CD4-positive, alpha-beta memory T cell (primary cell): ENCODE data around the gene TBC1D10A. TPM values are rescaled to one million over a fixed set of nuclear protein-coding genes. Genes with fewer than 3 reads are reported as not detected.
A peak's percentile ranks its signal among the peaks of the same experiment; 100 is the strongest.

Source experiments
- CTCF ChIA-PET: fragments of 350-600 bp; sonication (Branson Sonifier 250); formaldehyde crosslinking; loops from one replicate; lab custom pipeline; 2021; ENCODE audit warnings: inconsistent platforms; ENCODE audit not compliant: partially characterized antibody; lab: Charles Lee
- POLR2A ChIA-PET: fragments of 350-600 bp; sonication (Branson Sonifier 250); formaldehyde crosslinking; loops from one replicate; lab custom pipeline; 2021; ENCODE audit not compliant: partially characterized antibody; lab: Charles Lee
- DNase-seq, 5 donors: peaks; one replicate each; pipeline versions ENCODE4 v3.0.0 to v3.0.0-alpha.2; 2020 to 2022; ENCODE audit warnings: mixed read lengths in 1 of 5
- H3K27ac ChIP-seq: one replicate; pipeline ENCODE4 v1.7.0; 2013; ENCODE audit warnings: low read depth, low read length
- H3K27me3 ChIP-seq: 2 replicates; pipeline ENCODE4 v1.7.0; 2013; ENCODE audit warnings: mild to moderate bottlenecking, low read length, moderate library complexity; ENCODE audit not compliant: insufficient read depth
- H3K36me3 ChIP-seq: 2 replicates; pipeline ENCODE4 v1.7.0; 2013; ENCODE audit warnings: mild to moderate bottlenecking, low read length, moderate library complexity; ENCODE audit not compliant: insufficient read depth
- H3K4me1 ChIP-seq: 2 replicates; pipeline ENCODE4 v1.7.0; 2013; ENCODE audit warnings: mild to moderate bottlenecking, low read length, moderate library complexity; ENCODE audit not compliant: insufficient read depth
- H3K4me3 ChIP-seq, 2 donors: one replicate each; pipeline ENCODE4 v1.7.0; 2013; ENCODE audit warnings: low read length in 2 of 2, mild to moderate bottlenecking in 1 of 2
- H3K9me3 ChIP-seq, 2 donors: one replicate each; pipeline ENCODE4 v1.7.0; 2013; ENCODE audit warnings: low read length in 2 of 2, control low read depth in 1 of 2; ENCODE audit not compliant: control insufficient read depth in 1 of 2
- H3K27ac Mint-ChIP-seq, 7 donors: one replicate each; pipeline ENCODE4 v1.8.0; 2020 to 2021; ENCODE audit warnings: mixed read lengths in 7 of 7, mild to moderate bottlenecking in 6 of 7, inconsistent platforms in 3 of 7, moderate library complexity in 3 of 7
- H3K27me3 Mint-ChIP-seq, 2 donors: one replicate each; pipeline ENCODE4 v1.8.0; 2020 to 2021; ENCODE audit warnings: mixed read lengths in 2 of 2
- H3K36me3 Mint-ChIP-seq, 2 donors: one replicate each; pipeline ENCODE4 v1.8.0; 2020 to 2021; ENCODE audit warnings: mixed read lengths in 2 of 2, inconsistent platforms in 1 of 2, mild to moderate bottlenecking in 1 of 2
- H3K4me1 Mint-ChIP-seq, 4 donors: one replicate each; pipeline ENCODE4 v1.8.0; 2020 to 2021; ENCODE audit warnings: mixed read lengths in 4 of 4, mild to moderate bottlenecking in 1 of 4
- H3K4me3 Mint-ChIP-seq, 8 donors: one replicate each; pipeline ENCODE4 v1.8.0; 2020 to 2021; ENCODE audit warnings: mixed read lengths in 8 of 8, mild to moderate bottlenecking in 7 of 8, moderate library complexity in 6 of 8, inconsistent platforms in 3 of 8
- H3K9me3 Mint-ChIP-seq, 8 donors: one replicate each; pipeline ENCODE4 v1.8.0; 2020 to 2021; ENCODE audit warnings: mixed read lengths in 8 of 8, mild to moderate bottlenecking in 5 of 8, inconsistent platforms in 3 of 8, moderate library complexity in 1 of 8
- intact Hi-C: fragments of 100-400 bp; cut with micrococcal nuclease; formaldehyde crosslinking; loops from one replicate; pipeline ENCODE4 v1.15.1; 2023
- polyA plus RNA-seq, 2 donors: library from polyadenylated mRNA; unstranded; fragments of 300-500 nt; fragmentation: Illumina TruSeq; gene quantifications; one replicate each; pipeline ENCODE4 v1.2.3, GENCODE V29; 2021
- total RNA-seq, 2 experiments: library from RNA; stranded (reverse); gene quantifications; one replicate each; pipeline ENCODE4 v1.2.3, GENCODE V29; 2021

Gene TBC1D10A
- total and polyA plus RNA-seq, 4 experiments from 2014 or later, result 60.6 to 76.8 (median 61.9) TPM

GRCh38 chr22:30286813-30287647, 39.7 kb downstream of the TBC1D10A start:
- H3K27ac ChIP-seq, result no peak overlapping the region
- H3K36me3 ChIP-seq, result peaks cover 2% of the 10 kb centered on the region
- no peaks in the 10 kb centered on the region for H3K27me3 Mint-ChIP-seq
- DNase-seq, result peak; percentile 82 to 85 (median 83)
- ChIA-PET POLR2A (interaction anchor here (0.7 to 15.0 kb wide), 16 partner anchors 11 to 183 kb away, joined by 3 to 333 read pairs (median 33); partner anchors contain the start of genes CCDC157, OSM, RNF215 and SF3A1), CTCF (interaction anchor here (0.6 to 11.1 kb wide), 33 partner anchors 8 to 201 kb away, joined by 3 to 392 read pairs (median 8); partner anchors contain the start of genes CCDC157, RNF215, SEC14L2 and SF3A1)
- H3K4me3 Mint-ChIP-seq, result peak overlapping the region in 2 of 8 donors; percentile 29 to 46
- H3K27ac Mint-ChIP-seq, result peak overlapping the region; percentile 22 to 94 (median 70)
- no peak overlapping the region for H3K4me3 ChIP-seq
- H3K27me3 ChIP-seq, result no peaks in the 10 kb centered on the region
- no peaks in the 10 kb centered on the region for H3K9me3 ChIP-seq
- intact Hi-C loops, result loop anchor here (1.0 kb wide), 2 partner anchors 24 to 179 kb away; no protein-coding TSS in a partner anchor
- no peaks in the 10 kb centered on the region for H3K9me3 Mint-ChIP-seq
- H3K4me1 Mint-ChIP-seq, result peaks cover 24 to 60% (median 39%) of the 10 kb centered on the region in 4 donors
- H3K36me3 Mint-ChIP-seq, result peaks cover 10 to 16% of the 10 kb centered on the region in 2 donors
- peaks cover 57% of the 10 kb centered on the region for H3K4me1 ChIP-seq

- H3K27ac Mint-ChIP-seq, result peak overlapping the region in 3 of 7 donors; percentile 22 to 91 (median 71)
- no peaks in the 10 kb centered on the region for H3K9me3 ChIP-seq
- H3K4me1 ChIP-seq, result peaks cover 58% of the 10 kb centered on the region
- H3K36me3 ChIP-seq, result no peaks in the 10 kb centered on the region
- H3K27me3 Mint-ChIP-seq, result no peaks in the 10 kb centered on the region
- H3K36me3 Mint-ChIP-seq, result peaks cover 10 to 11% of the 10 kb centered on the region in 2 donors
- DNase-seq, result no peak
- H3K4me1 Mint-ChIP-seq, result peaks cover 22 to 58% (median 40%) of the 10 kb centered on the region in 4 donors
- H3K9me3 Mint-ChIP-seq, result no peaks in the 10 kb centered on the region
- intact Hi-C loops, result no loop called here
- no peak overlapping the region for H3K4me3 ChIP-seq
- H3K4me3 Mint-ChIP-seq, result peak overlapping the region in 2 of 8 donors; percentile 29 to 46
- POLR2A ChIA-PET, result interaction anchor here (0.6 to 15.0 kb wide), 7 partner anchors 19 to 178 kb away, joined by 3 to 333 read pairs (median 4); partner anchors contain the start of genes CCDC157, OSM, RNF215 and SF3A1
- H3K27ac ChIP-seq, result no peak overlapping the region
- no peaks in the 10 kb centered on the region for H3K27me3 ChIP-seq
- CTCF ChIA-PET, result interaction anchor here (0.6 to 11.1 kb wide), 8 partner anchors 9 to 181 kb away, joined by 3 to 392 read pairs (median 4); partner anchors contain the start of gene RNF215
Observed at GRCh38 chr22:30286331-30286730, 40.4 kb downstream of the TBC1D10A start.

DNA sequence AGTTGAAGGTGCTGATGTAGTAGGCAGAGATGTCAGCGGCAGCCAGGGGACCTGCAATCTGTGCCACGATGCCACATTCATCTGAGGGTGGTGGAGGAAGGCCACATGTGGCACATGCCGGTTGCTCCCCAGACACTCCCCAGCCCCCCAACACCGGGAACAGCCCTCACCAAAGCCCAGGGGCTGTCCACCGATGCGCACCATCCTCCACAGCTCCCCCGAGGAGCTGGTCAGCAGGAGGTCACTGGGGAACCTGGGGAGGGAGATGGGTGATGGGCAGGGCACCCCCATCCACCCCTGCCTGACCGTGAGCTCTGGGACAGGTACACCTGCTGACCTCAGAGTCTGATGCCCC, 40.9 kb downstream of the TBC1D10A start:
- CTCF ChIA-PET, result interaction anchor here (0.6 to 11.1 kb wide), 9 partner anchors 8 to 180 kb away, joined by 3 to 392 read pairs (median 4); partner anchors contain the start of gene RNF215
- POLR2A ChIA-PET, result interaction anchor here (0.6 to 15.0 kb wide), 7 partner anchors 20 to 178 kb away, joined by 3 to 333 read pairs (median 4); partner anchors contain the start of genes CCDC157, OSM, RNF215 and SF3A1
- H3K27ac Mint-ChIP-seq, result no peak overlapping the region

GRCh38 chr22:30285176-30285845, 41.4 kb downstream of the TBC1D10A start:
- H3K27ac ChIP-seq, result no peak overlapping the region
- peaks cover 48% of the 10 kb centered on the region for H3K4me1 ChIP-seq
- peaks cover 9 to 10% of the 10 kb centered on the region in 2 donors for H3K36me3 Mint-ChIP-seq
- H3K27me3 ChIP-seq, result no peaks in the 10 kb centered on the region
- H3K27ac Mint-ChIP-seq, result peak overlapping the region in 1 of 7 donors; percentile 67
- intact Hi-C loops, result no loop called here
- H3K9me3 Mint-ChIP-seq, result no peaks in the 10 kb centered on the region
- H3K9me3 ChIP-seq, result no peaks in the 10 kb centered on the region
- peak in 1 of 5 donors; percentile 21 for DNase-seq
- POLR2A ChIA-PET, result interaction anchor here (1.3 to 15.0 kb wide), 4 partner anchors 20 to 71 kb away, joined by 4 to 333 read pairs (median 112); partner anchors contain the start of genes CCDC157, OSM and SF3A1
- H3K27me3 Mint-ChIP-seq, result no peaks in the 10 kb centered on the region
- H3K4me3 ChIP-seq, result no peak overlapping the region
- no peaks in the 10 kb centered on the region for H3K36me3 ChIP-seq
- H3K4me1 Mint-ChIP-seq, result peaks cover 19 to 52% (median 36%) of the 10 kb centered on the region in 4 donors
- CTCF ChIA-PET, result interaction anchor here (0.7 to 11.1 kb wide), 8 partner anchors 43 to 280 kb away, joined by 3 to 392 read pairs (median 4); partner anchors contain the start of gene RNF215
- H3K4me3 Mint-ChIP-seq, result no peak overlapping the region

More for the DNA sequence above, 40.9 kb downstream of the TBC1D10A start:
- Histone ChIP-seq H3K27me3 (no peaks in the 10 kb centered on the region), H3K4me3 (no peak overlapping the region), H3K27ac (no peak overlapping the region), H3K9me3 (no peaks in the 10 kb centered on the region), H3K4me1 (peaks cover 53% of the 10 kb centered on the region), H3K36me3 (no peaks in the 10 kb centered on the region)
- peaks cover 22 to 57% (median 40%) of the 10 kb centered on the region in 4 donors for H3K4me1 Mint-ChIP-seq
- DNase-seq, result peak in 1 of 5 donors; percentile 31
- H3K9me3 Mint-ChIP-seq, result no peaks in the 10 kb centered on the region
- intact Hi-C loops, result no loop called here
- peaks cover 9 to 10% of the 10 kb centered on the region in 2 donors for H3K36me3 Mint-ChIP-seq
- no peak overlapping the region for H3K4me3 Mint-ChIP-seq
- H3K27me3 Mint-ChIP-seq, result no peaks in the 10 kb centered on the region

DNA sequence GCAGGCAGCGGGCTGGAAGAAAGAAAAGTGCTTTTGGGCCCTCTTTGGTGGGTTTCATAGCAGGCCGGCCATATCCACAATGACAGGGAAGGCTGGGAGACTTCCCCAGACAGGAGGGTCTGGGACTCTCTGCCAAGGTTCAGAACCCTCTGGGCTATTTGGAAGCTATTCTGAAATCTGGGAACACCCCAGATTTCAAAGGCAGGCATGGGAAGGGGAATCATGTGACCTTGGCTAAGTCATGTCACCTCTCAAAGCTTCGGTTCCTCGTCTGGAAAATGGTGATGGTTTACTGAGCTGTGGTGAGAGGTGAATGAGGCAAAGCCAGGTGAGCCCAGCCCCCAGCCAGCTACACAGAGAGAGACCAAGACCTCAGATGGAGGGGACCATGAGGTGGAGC, 42.1 kb downstream of the TBC1D10A start:
- Mint-ChIP-seq H3K4me3 (no peak overlapping the region), H3K27me3 (no peaks in the 10 kb centered on the region), H3K9me3 (no peaks in the 10 kb centered on the region), H3K27ac (peak overlapping the region in 4 of 7 donors; percentile 18 to 67 (median 53)), H3K36me3 (peaks cover 4 to 10% of the 10 kb centered on the region in 2 donors), H3K4me1 (peaks cover 15 to 49% (median 33%) of the 10 kb centered on the region in 4 donors)
- POLR2A ChIA-PET, result interaction anchor here (12.2 to 15.0 kb wide), 2 partner anchors 20 to 21 kb away, joined by 106 to 333 read pairs; partner anchors contain the start of gene OSM
- Histone ChIP-seq H3K4me3 (no peak overlapping the region), H3K36me3 (no peaks in the 10 kb centered on the region), H3K4me1 (peaks cover 46% of the 10 kb centered on the region), H3K27ac (no peak overlapping the region), H3K9me3 (no peaks in the 10 kb centered on the region), H3K27me3 (no peaks in the 10 kb centered on the region)
- intact Hi-C loops, result no loop called here
- CTCF ChIA-PET, result interaction anchor here (0.6 to 11.1 kb wide), 6 partner anchors 101 to 769 kb away, joined by 3 to 392 read pairs (median 20); partner anchors contain the start of gene RNF215
- peak in 1 of 5 donors; percentile 2 for DNase-seq

DNA sequence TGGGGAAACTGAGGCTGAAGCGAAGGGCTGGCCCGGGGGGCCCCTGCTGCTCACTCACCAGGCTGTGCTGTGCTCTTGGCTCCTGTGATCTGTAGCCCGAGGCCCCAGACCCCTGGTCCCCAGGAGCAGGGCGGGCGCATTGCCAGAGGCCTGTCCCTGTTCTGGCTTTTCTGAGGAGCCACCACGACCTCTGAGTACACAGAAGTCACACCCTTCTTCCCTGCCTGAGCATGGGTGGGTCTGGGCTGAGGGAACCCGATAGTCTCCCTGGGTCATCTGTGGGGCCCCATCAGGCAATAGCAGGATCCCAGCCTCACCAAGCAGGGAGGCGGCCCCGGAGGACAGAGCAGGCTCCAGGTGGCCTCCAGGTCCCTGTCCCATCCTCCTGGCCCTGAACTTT, 42.6 kb downstream of the TBC1D10A start:
- peaks cover 3 to 10% of the 10 kb centered on the region in 2 donors for H3K36me3 Mint-ChIP-seq
- no peak overlapping the region for H3K27ac Mint-ChIP-seq
- Histone ChIP-seq H3K36me3 (no peaks in the 10 kb centered on the region), H3K4me3 (no peak overlapping the region), H3K27ac (no peak overlapping the region), H3K9me3 (no peaks in the 10 kb centered on the region), H3K27me3 (no peaks in the 10 kb centered on the region), H3K4me1 (peaks cover 50% of the 10 kb centered on the region)
- no peaks in the 10 kb centered on the region for H3K27me3 Mint-ChIP-seq
- intact Hi-C loops, result no loop called here
- CTCF ChIA-PET, result interaction anchor here (0.6 to 11.1 kb wide), 4 partner anchors 102 to 768 kb away, joined by 3 to 392 read pairs (median 128); partner anchors contain the start of gene RNF215
- POLR2A ChIA-PET, result interaction anchor here (12.2 kb wide), 1 partner anchor 19 kb away, joined by 106 read pairs; the partner anchor contains the start of gene OSM
- H3K4me3 Mint-ChIP-seq, result no peak overlapping the region
- no peaks in the 10 kb centered on the region for H3K9me3 Mint-ChIP-seq
- peak in 1 of 5 donors; percentile 14 for DNase-seq
- peaks cover 16 to 49% (median 38%) of the 10 kb centered on the region in 4 donors for H3K4me1 Mint-ChIP-seq
